GM19455 (cell line): ENCODE data around the gene MTRF1L.
"Not testable (repeated sequence)": the region's sequence is repeated elsewhere in the genome, so short reads cannot be mapped to it uniquely, and the experiment has no call there.

Experiments
- ATAC-seq: cut with Tn5 transposase; IDR thresholded peaks from one replicate; pipeline ENCODE4 v1.9.1; 2021; ENCODE audit not compliant: unreplicated experiment

The MTRF1L gene

DNA sequence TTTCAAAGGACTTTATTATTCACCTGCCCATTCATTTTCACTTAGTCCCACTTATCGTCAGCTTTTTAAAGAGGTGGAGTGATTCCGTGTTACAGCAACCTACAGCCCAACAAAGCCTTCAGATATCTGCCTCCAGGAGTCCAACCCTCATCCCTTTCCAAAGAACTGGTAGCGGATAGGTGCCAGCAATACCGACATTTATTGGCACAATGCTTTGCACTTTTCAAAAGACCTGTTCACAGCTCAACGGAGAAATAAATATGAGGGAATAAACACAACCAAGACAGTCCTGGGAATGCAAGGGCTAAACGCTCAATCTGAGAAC lies 819 bp upstream of the MTRF1L start:
- ATAC-seq, result no peak

- ATAC-seq, result peak; percentile 29
Measured at GRCh38 chr6:153001767-153002612, 519 bp downstream of the MTRF1L start.

- ATAC-seq, result not testable (repeated sequence)
Measured at GRCh38 chr6:153000790-153001189, 1.7 kb downstream of the MTRF1L start.

DNA sequence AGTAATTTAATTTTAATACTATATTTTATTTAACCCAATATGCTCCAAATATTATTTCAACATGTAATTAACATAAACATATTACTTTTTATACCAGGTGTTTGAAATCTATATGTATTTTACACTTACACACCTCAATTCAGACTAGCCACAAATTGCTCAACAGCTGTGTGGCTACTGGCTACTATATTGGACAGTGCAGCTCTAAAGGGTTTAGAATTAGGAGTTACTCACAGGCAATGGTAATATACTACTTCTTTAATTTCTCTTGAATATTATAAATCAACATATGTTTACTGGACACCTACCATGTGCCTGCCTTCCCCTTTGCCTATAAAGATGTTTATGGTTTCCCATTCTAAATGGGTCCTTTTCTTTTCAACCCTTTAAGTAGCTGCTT lies 2.3 kb downstream of the MTRF1L start:
- no peak for ATAC-seq

DNA sequence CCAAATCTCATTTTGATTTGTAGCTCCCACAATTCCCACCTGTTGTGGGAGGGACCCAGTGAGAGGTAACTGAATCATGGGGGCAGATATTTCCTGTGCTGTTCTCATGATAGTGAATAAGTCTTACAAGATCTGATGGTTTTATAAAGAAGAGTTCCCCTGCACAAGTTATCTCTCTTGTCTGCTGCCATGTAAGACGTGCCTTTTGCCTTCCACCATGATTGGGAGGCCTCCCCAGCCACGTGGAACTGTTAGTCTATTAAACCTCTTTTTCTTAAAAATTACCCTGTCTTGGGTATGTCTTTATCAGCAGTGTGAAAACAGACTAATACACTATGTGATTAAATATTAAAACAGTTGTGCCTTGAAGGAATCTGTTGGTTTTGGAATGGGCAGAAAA lies 3.0 kb downstream of the MTRF1L start:
- not testable (repeated sequence) for ATAC-seq

DNA sequence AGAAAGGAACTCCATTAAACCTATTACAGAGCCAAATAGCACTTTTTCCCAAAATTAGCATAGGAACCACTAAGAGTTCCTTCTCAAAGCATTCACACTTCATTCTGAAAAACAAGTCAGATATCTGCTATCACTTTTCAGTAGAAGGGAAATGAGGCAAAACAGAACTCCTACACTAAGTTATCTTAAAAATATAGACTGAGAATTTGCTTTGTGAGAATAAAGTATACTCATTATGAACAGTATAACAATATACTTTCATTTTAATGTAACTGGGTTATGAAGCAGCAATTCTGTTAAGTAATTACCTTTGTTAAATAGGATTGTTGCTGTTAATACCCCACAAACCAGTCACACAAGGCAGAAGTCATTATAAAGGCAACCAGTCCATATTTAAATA lies 8.7 kb downstream of the MTRF1L start:
- no peak for ATAC-seq

DNA sequence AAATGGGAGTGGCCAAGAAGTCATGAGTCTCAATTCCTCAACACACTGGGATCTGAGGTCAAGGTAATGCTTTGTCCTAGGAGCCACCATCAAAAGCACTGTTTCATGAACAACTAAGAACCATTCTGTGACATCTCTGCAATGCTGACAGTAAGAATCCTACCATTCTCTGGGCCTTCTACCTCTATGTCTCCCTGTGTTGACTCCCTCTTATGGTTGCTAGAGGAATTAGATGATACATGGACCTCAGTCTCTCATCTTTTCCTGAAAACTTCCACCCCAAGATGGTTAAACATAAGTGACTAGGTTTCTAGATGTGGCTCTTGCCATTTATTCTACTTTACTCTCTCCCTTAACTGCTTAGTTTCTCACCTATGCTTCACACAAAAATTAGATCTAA lies 9.1 kb downstream of the MTRF1L start:
- ATAC-seq, result no peak

- ATAC-seq, result no peak
Measured at GRCh38 chr6:152986978-152987377, 15.5 kb downstream of the MTRF1L start.

GRCh38 chr6:152985300-152985699 lies 17.2 kb downstream of the MTRF1L start:
- ATAC-seq, result not testable (repeated sequence)

- ATAC-seq, result peak; percentile 23
Measured at GRCh38 chr6:152984513-152984872, 18.0 kb downstream of the MTRF1L start.

DNA sequence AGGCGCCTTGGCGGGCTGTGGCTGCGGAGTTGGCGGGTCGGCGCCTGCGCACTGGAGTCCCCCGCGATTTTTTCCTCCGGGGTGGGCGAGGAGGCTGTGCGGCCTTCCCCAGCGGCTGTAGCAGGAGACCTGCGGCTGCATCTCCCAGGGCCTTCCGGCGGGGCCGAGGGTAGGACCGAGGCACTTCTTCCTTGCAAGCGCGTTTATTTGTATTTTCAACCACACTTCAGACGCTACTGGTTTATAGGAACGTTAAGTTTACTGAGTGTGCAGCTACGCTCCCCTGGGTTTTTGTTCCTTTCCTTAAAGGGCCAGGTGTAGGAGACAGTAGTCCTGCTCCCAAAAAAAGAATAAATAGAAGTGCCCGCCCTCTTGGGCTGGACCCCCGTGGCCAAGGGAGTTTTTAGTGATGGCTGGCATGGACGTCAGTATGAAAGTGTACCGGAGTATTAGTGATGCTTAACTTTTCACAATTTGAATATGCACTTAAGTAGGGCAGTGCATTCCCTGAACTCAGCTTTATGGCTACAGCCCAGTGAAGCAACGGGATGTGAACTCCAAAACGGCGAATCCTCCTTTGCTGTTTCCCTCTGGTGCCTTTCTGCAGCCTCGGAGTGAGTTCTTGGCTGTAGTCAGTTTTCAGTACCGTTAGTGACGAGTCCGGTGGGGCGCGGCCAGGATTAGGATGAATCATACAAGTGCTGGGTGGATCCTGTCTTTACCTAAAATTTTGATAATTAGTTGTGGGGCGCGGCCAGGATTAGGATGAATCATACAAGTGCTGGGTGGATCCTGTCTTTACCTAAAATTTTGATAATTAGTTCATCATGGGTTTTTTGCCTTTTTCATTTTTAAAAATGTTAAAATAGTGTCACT lies 18.6 kb downstream of the MTRF1L start:
- peak; percentile 29 for ATAC-seq

GRCh38 chr6:152982904-152983636 lies 19.4 kb downstream of the MTRF1L start, which contains the start of gene FBXO5:
Gene FBXO5 (minus strand): TSS chr6:152983041. CDS start chr6:152982959, 82 bp downstream.
- ATAC-seq, result peak; percentile 81

DNA sequence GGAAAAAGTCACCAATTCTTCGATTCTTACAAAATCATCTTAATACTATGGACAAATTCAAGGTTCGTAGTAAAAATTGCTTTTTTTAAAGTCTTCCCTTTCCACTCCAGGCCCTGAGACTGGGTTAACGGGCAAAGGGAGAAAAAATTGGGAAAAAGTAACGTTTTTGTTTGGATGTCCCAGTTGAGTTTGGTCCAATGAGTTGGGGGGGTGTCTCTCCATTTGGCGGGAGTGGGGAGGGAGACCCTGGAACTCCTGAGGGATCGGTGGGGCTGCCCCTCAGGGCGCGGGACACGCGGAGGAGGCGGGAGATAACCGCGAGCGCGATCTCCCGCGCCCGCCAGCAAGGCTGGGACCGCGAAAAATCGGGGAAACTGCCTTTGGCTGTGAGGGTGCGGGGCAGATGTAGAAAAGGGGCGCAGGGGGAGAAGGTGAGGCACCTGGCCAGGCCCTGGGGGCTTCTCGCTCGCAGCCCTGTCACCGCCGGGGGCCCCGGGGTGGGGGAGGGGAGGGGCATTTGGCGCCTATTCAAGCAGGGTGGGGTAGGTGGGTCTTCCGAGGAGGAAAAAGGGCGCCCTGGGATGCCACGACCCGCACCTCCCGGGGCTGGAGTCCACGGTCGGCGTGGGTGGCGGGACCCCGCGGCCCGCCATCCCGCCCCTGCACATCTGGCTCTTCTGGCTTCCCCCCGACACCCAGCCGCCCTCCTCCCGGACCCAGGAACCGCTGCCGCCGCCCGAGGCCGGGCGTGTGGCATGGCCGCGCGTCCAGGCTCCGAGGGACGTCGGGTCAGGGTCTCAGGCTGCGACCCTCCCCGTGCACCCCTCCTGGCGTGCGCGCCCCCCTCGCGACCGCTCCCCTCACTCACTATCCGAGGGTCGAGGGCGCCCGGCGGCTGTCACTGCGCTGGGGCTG lies 20.3 kb downstream of the MTRF1L start:
- peak; percentile 2 for ATAC-seq

DNA sequence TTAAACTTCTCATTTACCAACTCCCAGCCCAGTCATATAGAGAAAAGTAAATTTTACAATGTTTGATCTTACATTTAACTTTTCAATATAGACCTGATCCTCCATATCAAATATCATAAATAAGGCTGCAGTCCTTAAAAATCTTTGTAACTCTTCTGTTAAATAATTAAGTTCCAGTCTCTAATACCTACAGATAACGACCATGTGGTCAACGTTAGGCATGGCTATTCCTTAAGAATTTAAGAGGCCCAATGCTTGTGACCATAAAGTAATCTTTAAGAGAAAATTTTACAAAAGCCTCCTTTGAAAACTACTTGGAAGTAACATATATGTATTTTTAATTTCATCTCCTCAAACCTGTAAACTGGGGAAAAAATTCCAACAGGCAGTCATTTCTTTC lies 21.3 kb downstream of the MTRF1L start:
- no peak for ATAC-seq

DNA sequence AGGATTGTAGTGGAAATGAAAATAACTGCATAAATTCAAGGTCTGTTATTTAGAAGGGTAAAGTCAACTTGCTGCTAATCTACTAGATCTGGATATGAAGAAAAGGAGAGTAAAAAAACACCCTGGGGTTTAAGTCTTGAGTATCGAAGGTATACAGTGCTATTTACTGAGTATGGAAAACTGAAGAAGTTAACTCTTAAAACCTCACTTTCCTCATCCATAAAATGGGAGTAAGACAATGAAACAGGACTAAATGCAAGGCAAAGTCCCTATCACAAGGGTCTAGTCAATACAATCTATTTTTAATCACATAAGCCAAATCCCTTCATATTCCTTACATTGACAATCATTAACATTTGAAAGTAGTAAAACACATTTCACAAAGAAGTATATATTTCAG lies 21.9 kb downstream of the MTRF1L start:
- no peak for ATAC-seq

DNA sequence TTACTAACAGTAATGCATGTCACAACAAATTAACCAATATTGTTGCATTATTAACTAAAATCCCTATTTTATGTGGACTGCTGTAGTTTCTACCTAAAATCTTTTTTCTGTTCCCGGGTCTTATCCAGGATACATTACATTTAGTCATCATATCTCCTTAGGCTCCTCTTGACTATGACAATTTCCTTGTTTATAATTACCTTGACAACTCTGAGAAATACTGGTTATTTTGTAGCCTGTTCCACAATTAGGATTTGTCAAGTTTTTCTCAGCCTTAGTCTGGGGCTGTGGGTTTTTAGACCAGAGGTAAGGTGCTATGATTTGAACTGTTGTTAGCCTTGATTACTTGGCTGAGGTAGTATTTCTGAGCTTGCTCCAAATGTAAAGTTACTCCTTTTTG lies 23.4 kb downstream of the MTRF1L start:
- ATAC-seq, result no peak

DNA sequence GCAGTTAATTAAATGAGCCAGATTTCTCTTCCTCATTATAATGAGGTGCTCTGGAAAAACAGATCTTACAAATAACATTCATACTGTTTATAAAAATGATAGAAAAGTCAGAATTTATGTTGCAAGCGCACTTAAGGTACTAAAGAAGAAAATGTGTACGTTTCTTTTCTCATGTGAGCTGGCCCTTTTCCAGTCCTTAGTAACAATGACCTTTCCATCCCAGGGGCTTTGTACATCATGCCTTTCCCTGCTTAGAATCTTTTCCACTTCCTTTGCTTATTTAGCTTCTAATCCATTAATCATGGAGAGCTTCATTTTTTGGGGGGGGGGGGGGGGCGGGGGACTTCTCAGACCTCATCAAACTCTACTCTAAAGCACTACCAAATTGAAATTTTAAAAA lies 24.5 kb downstream of the MTRF1L start:
- ATAC-seq, result no peak

- no peak for ATAC-seq
Measured at GRCh38 chr6:152977556-152977955, 25.0 kb downstream of the MTRF1L start.

GRCh38 chr6:152976749-152977148 lies 25.8 kb downstream of the MTRF1L start:
- no peak for ATAC-seq

- no peak for ATAC-seq
Measured at GRCh38 chr6:152975204-152975915, 27.1 kb downstream of the MTRF1L start.
